SHP77 treated with DMSO at 0.1 percent for 48 hours (cell line): Measurements from ENCODE around the gene NKD1.

ENCODE experiments used
- DNase-seq: peaks from one replicate; lab custom pipeline; 2025; lab: John Stamatoyannopoulos, UW

Gene NKD1

GRCh38 chr16:50630394-50631020 lies 82.3 kb downstream of the NKD1 start:
- no peak for DNase-seq

GRCh38 chr16:50631249-50631984 lies 83.2 kb downstream of the NKD1 start:
- DNase-seq = no peak

- DNase-seq = no peak
Measured at GRCh38 chr16:50631985-50632576, 83.9 kb downstream of the NKD1 start.

- no peak for DNase-seq
Measured at GRCh38 chr16:50632927-50633800, 85.0 kb downstream of the NKD1 start.

- no peak for DNase-seq
Measured at GRCh38 chr16:50634090-50634489, 85.9 kb downstream of the NKD1 start.

- no peak for DNase-seq
Measured at GRCh38 chr16:50634947-50635346, 86.8 kb downstream of the NKD1 start.

GRCh38 chr16:50635505-50636392 lies 87.6 kb downstream of the NKD1 start:
- no peak for DNase-seq

GRCh38 chr16:50636753-50637374 lies 88.7 kb downstream of the NKD1 start:
- DNase-seq = no peak

GRCh38 chr16:50637716-50638602 lies 89.8 kb downstream of the NKD1 start:
- DNase-seq = no peak

- DNase-seq = no peak
Measured at GRCh38 chr16:50638816-50639670, 90.8 kb downstream of the NKD1 start.

GRCh38 chr16:50640391-50640790 lies 92.2 kb downstream of the NKD1 start:
- no peak for DNase-seq

- DNase-seq = no peak
Measured at GRCh38 chr16:50640919-50641817, 93.0 kb downstream of the NKD1 start.

- DNase-seq = no peak
Measured at GRCh38 chr16:50641818-50642187, 93.6 kb downstream of the NKD1 start.

- no peak for DNase-seq
Measured at GRCh38 chr16:50642349-50642748, 94.2 kb downstream of the NKD1 start.

- no peak for DNase-seq
Measured at GRCh38 chr16:50643192-50643591, 95.0 kb downstream of the NKD1 start.

- no peak for DNase-seq
Measured at GRCh38 chr16:50644245-50644644, 96.0 kb downstream of the NKD1 start.

- DNase-seq = no peak
Measured at GRCh38 chr16:50644729-50645128, 96.5 kb downstream of the NKD1 start.
